H9 (cell line): ENCODE measurements around the gene DISC1. TPM values are rescaled to one million over a fixed set of nuclear protein-coding genes. Genes with fewer than 3 reads are reported as not detected.

Source experiments
- DNase-seq: peaks from one replicate; pipeline ENCODE4 v3.0.0-alpha.2; 2017
- H2AFZ ChIP-seq: one replicate; pipeline ENCODE4 v1.6.1; 2013; ENCODE audit warnings: mild to moderate bottlenecking, low read length, control low read depth, moderate library complexity
- H2AK5ac ChIP-seq: 2 replicates; pipeline ENCODE4 v1.6.1; 2013; ENCODE audit warnings: low read length, control low read depth, mixed read lengths; ENCODE audit not compliant: insufficient read length
- H2BK120ac ChIP-seq: one replicate; pipeline ENCODE4 v1.6.1; 2013; ENCODE audit warnings: low read depth, mild to moderate bottlenecking, low read length, control low read depth, inconsistent platforms; ENCODE audit not compliant: poor library complexity, severe bottlenecking
- H2BK12ac ChIP-seq: 2 replicates; pipeline ENCODE4 v1.6.1; 2013; ENCODE audit warnings: low read length, control low read depth, mixed read lengths, low read depth; ENCODE audit not compliant: insufficient read length
- H2BK15ac ChIP-seq: 2 replicates; pipeline ENCODE4 v1.6.1; 2013; ENCODE audit warnings: low read depth, low read length, control low read depth
- H2BK20ac ChIP-seq: one replicate; pipeline ENCODE4 v1.6.1; 2013; ENCODE audit warnings: low read depth, mild to moderate bottlenecking, low read length, control low read depth, inconsistent platforms; ENCODE audit not compliant: poor library complexity, severe bottlenecking
- H2BK5ac ChIP-seq: 2 replicates; pipeline ENCODE4 v1.6.1; 2013; ENCODE audit warnings: low read length, control low read depth, mixed read lengths; ENCODE audit not compliant: insufficient read length
- H3K14ac ChIP-seq: 2 replicates; pipeline ENCODE4 v1.6.1; 2013; ENCODE audit warnings: low read length, control low read depth; ENCODE audit not compliant: insufficient read depth
- H3K18ac ChIP-seq: 2 replicates; pipeline ENCODE4 v1.6.1; 2013; ENCODE audit warnings: low read depth, mild to moderate bottlenecking, mixed read lengths, low read length, control low read depth; ENCODE audit not compliant: insufficient read length
- H3K23ac ChIP-seq: 2 replicates; pipeline ENCODE4 v1.6.1; 2013; ENCODE audit warnings: low read length, control low read depth, mixed read lengths, low read depth; ENCODE audit not compliant: insufficient read length
- H3K23me2 ChIP-seq: 2 replicates; pipeline ENCODE4 v1.6.1; 2013; ENCODE audit warnings: low read depth, mild to moderate bottlenecking, mixed read lengths, low read length, control low read depth; ENCODE audit not compliant: insufficient read length, poor library complexity, severe bottlenecking
- H3K27ac ChIP-seq: 2 replicates; pipeline ENCODE4 v1.5.1; 2013; ENCODE audit warnings: low read length, control low read depth, mixed read lengths, low read depth; ENCODE audit not compliant: insufficient read length
- H3K27me3 ChIP-seq: 2 replicates; pipeline ENCODE4 v1.6.1; 2013; ENCODE audit warnings: low read length, control low read depth, inconsistent platforms; ENCODE audit not compliant: insufficient read depth
- H3K4ac ChIP-seq: 2 replicates; pipeline ENCODE4 v1.6.1; 2013; ENCODE audit warnings: low read depth, mild to moderate bottlenecking, control low read depth, inconsistent platforms, low read length, moderate library complexity
- H3K4me1 ChIP-seq: 2 replicates; pipeline ENCODE4 v1.6.1; 2013; ENCODE audit warnings: low read length, control low read depth, inconsistent platforms; ENCODE audit not compliant: insufficient read depth
- H3K4me2 ChIP-seq: 2 replicates; pipeline ENCODE4 v1.6.1; 2013; ENCODE audit warnings: low read length, control low read depth, mixed read lengths; ENCODE audit not compliant: insufficient read length, insufficient read depth
- H3K56ac ChIP-seq: 2 replicates; pipeline ENCODE4 v1.6.1; 2013; ENCODE audit warnings: low read depth, mild to moderate bottlenecking, mixed read lengths, low read length, control low read depth; ENCODE audit not compliant: insufficient read length
- H3K79me1 ChIP-seq: 2 replicates; pipeline ENCODE4 v1.6.1; 2013; ENCODE audit warnings: low read depth, mild to moderate bottlenecking, moderate library complexity, low read length, control low read depth, inconsistent platforms; ENCODE audit not compliant: insufficient read depth, poor library complexity, severe bottlenecking
- H3K79me2 ChIP-seq: 2 replicates; pipeline ENCODE4 v1.6.1; 2013; ENCODE audit warnings: low read length, control low read depth, inconsistent platforms; ENCODE audit not compliant: insufficient read depth
- H3K9ac ChIP-seq: 2 replicates; pipeline ENCODE4 v1.6.1; 2013; ENCODE audit warnings: low read length, control low read depth, mixed read lengths; ENCODE audit not compliant: insufficient read length; ENCODE audit errors: extremely low read depth
- H3K9me3 ChIP-seq: one replicate; pipeline ENCODE4 v1.6.1; 2013; ENCODE audit warnings: low read depth, low read length, inconsistent platforms; ENCODE audit not compliant: control insufficient read depth
- H3T11ph ChIP-seq: one replicate; pipeline ENCODE4 v1.6.1; 2013; ENCODE audit warnings: mild to moderate bottlenecking, low read length, control low read depth, inconsistent platforms
- H4K20me1 ChIP-seq: one replicate; pipeline ENCODE4 v1.6.1; 2013; ENCODE audit not compliant: control insufficient read depth, insufficient read length, insufficient read depth
- H4K5ac ChIP-seq: 2 replicates; pipeline ENCODE4 v1.6.1; 2013; ENCODE audit warnings: low read depth, mild to moderate bottlenecking, mixed read lengths, low read length, control low read depth; ENCODE audit not compliant: insufficient read length
- H4K8ac ChIP-seq: replicated peaks from 2 replicates; pipeline ENCODE4 v1.6.1; 2013; ENCODE audit warnings: low read length, control low read depth, mixed read lengths, low read depth; ENCODE audit not compliant: insufficient read length
- H4K91ac ChIP-seq: 2 replicates; pipeline ENCODE4 v1.6.1; 2013; ENCODE audit warnings: low read depth, mild to moderate bottlenecking, moderate library complexity, mixed read lengths, low read length, control low read depth; ENCODE audit not compliant: insufficient read length
- H3K27ac Mint-ChIP-seq, 3 experiments: 2 replicates in 2 of 3; 3 replicates in 1 of 3; pipeline ENCODE4 v1.8.0; 2020 to 2021; ENCODE audit warnings: mixed read lengths in 3 of 3, mild to moderate bottlenecking in 1 of 3, moderate library complexity in 1 of 3
- H3K27me3 Mint-ChIP-seq: 2 replicates; pipeline ENCODE4 v1.8.0; 2021; ENCODE audit warnings: low read depth, mild to moderate bottlenecking, moderate library complexity, mixed read lengths
- H3K36me3 Mint-ChIP-seq, 3 experiments: 2 replicates in 2 of 3; 3 replicates in 1 of 3; pipeline ENCODE4 v1.8.0; 2020 to 2021; ENCODE audit warnings: low read depth in 3 of 3, mixed read lengths in 3 of 3; ENCODE audit not compliant: insufficient read depth in 1 of 3
- H3K4me1 Mint-ChIP-seq, 2 experiments: 2 replicates each; pipeline ENCODE4 v1.8.0; 2020; ENCODE audit warnings: mixed read lengths in 2 of 2
- H3K4me3 Mint-ChIP-seq, 2 experiments: 2 replicates in 1 of 2; 3 replicates in 1 of 2; pipeline ENCODE4 v1.8.0; 2020 to 2021; ENCODE audit warnings: mild to moderate bottlenecking in 2 of 2, mixed read lengths in 2 of 2, moderate library complexity in 1 of 2
- H3K9me3 Mint-ChIP-seq, 2 experiments: 2 replicates in 1 of 2; 3 replicates in 1 of 2; pipeline ENCODE4 v1.8.0; 2020; ENCODE audit warnings: mild to moderate bottlenecking in 2 of 2, mixed read lengths in 2 of 2, moderate library complexity in 1 of 2
- WGBS: extraction: QIAGEN DNeasy Blood & Tissue Kit; methylation state at CpG from one replicate; pipeline ENCODE4 v1.1.7; 2013; ENCODE audit warnings: missing lambda C conversion rate, low lambda C conversion rate, mixed read lengths; ENCODE audit not compliant: insufficient read length; ENCODE audit errors: extremely low coverage; 5-methylcytosine and 5-hydroxymethylcytosine counted together
- total RNA-seq: library from RNA; stranded (reverse); gene quantifications from 2 replicates; pipeline ENCODE4 v1.2.1, GENCODE V29; 2021
- TF ChIP-seq, protein P1 (sequence below): fragments of 200-600 bp; sonication (generic); conservative IDR thresholded peaks from 3 replicates; pipeline ENCODE4 v1.8.0; 2021; ENCODE audit warnings: antibody characterized with exemption, mild to moderate bottlenecking

Gene DISC1
- total RNA-seq, 1 experiment from 2014 or later, result 2.5 TPM

DNA sequence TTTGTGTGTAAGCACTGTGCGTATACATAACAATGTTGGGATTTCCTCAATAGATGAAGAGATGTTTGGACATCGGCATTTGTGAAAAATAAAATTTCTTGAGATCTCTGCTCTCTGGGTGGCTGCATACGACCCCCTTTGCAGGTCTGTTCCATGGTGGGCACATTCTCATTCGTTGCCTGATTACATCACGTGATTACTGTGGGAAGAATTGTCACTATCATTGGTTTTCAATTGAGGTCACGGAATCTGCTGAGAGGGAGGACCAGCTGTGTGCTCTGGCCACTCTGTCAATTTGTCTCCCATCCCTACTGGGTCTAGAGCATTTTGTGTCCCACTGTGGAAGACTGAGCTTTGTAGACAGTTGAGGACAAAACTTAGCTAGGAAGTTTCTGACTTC lies 81.8 kb downstream of the DISC1 start:
- Histone ChIP-seq H4K5ac (no peak overlapping the region), H3K27ac (no peak overlapping the region), H3K79me1 (no peaks in the 10 kb centered on the region), H4K20me1 (no peaks in the 10 kb centered on the region), H3K27me3 (no peaks in the 10 kb centered on the region), H2AFZ (no peak overlapping the region), H4K91ac (no peak overlapping the region), H3K23ac (no peak overlapping the region), H3K4me1 (no peaks in the 10 kb centered on the region), H3K4ac (no peak overlapping the region), H3K14ac (no peak overlapping the region), H3K9ac (no peak overlapping the region), H3K79me2 (no peaks in the 10 kb centered on the region), H2BK15ac (no peak overlapping the region), H2BK120ac (no peak overlapping the region), H2BK20ac (no peak overlapping the region), H3K56ac (no peak overlapping the region), H3K23me2 (no peaks in the 10 kb centered on the region), H4K8ac (no peak overlapping the region), H2AK5ac (no peak overlapping the region), H3T11ph (no peak overlapping the region), H3K4me2 (no peak overlapping the region), H2BK5ac (no peak overlapping the region), H3K18ac (no peak overlapping the region), H3K9me3 (no peaks in the 10 kb centered on the region), H2BK12ac (no peak overlapping the region)
- peaks cover 6% of the 10 kb centered on the region; the same call in 1 of the 2 replicates for H3K27me3 Mint-ChIP-seq
- H3K4me1 Mint-ChIP-seq, result peaks cover 3 to 4% of the 10 kb centered on the region in 2 experiments; a peak in 2 of 4 replicates
- no CpG with 5 or more reads among the region's 6 CpGs for WGBS
- no peak for DNase-seq
- no peaks in the 10 kb centered on the region for H3K9me3 Mint-ChIP-seq
- H3K4me3 Mint-ChIP-seq, result no peak overlapping the region
- no peaks in the 10 kb centered on the region for H3K36me3 Mint-ChIP-seq
- TF ChIP-seq, protein P1, sequence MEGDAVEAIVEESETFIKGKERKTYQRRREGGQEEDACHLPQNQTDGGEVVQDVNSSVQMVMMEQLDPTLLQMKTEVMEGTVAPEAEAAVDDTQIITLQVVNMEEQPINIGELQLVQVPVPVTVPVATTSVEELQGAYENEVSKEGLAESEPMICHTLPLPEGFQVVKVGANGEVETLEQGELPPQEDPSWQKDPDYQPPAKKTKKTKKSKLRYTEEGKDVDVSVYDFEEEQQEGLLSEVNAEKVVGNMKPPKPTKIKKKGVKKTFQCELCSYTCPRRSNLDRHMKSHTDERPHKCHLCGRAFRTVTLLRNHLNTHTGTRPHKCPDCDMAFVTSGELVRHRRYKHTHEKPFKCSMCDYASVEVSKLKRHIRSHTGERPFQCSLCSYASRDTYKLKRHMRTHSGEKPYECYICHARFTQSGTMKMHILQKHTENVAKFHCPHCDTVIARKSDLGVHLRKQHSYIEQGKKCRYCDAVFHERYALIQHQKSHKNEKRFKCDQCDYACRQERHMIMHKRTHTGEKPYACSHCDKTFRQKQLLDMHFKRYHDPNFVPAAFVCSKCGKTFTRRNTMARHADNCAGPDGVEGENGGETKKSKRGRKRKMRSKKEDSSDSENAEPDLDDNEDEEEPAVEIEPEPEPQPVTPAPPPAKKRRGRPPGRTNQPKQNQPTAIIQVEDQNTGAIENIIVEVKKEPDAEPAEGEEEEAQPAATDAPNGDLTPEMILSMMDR, result no peak
- peak overlapping the region in 1 of 3 experiments; percentile 59; a peak in 2 of 7 replicates for H3K27ac Mint-ChIP-seq
